Renal pelvis (tissue), 12 donors: ENCODE data around the gene MGST3. TPM values are rescaled to one million over a fixed set of nuclear protein-coding genes. Genes with fewer than 3 reads are reported as not detected.
A peak's percentile ranks its signal among the peaks of the same experiment; 100 is the strongest.
"Not testable (repeated sequence)": the region's sequence is repeated elsewhere in the genome, so short reads cannot be mapped to it uniquely, and the experiment has no call there.

Source experiments
- DNase-seq: peaks from one replicate; pipeline ENCODE4 v3.0.0-alpha.2; 2013
- long read RNA-seq, 16 experiments: transcript quantifications; one replicate each; lab custom pipeline, GENCODE V29; 2026
- polyA plus RNA-seq, 3 donors: library from polyadenylated mRNA; unstranded; fragments of 120-200 nt; gene quantifications; one replicate each; pipeline ENCODE4 v1.2.1, GENCODE V29; 2013; ENCODE audit not compliant: insufficient read length in 3 of 3

MGST3 gene
- polyA plus RNA-seq: 100 to 1,000 TPM; 220 to 232 (median 224) TPM
- long read RNA-seq, donor 1, transcript MGST3-205 (6 exons, 1,015 nt): major isoform, 181 of 225 reads
- long read RNA-seq, donor 1, transcript MGST3-213 (1 exons, 3,101 nt): minor isoform, 5 of 225 reads
- long read RNA-seq, donor 1, partial matches to known transcripts: 19 of 225 reads
- long read RNA-seq, donor 1, other reads (novel, unspliced or antisense): 14 of 225 reads
- long read RNA-seq, donor 2, transcript MGST3-213 (1 exons, 3,101 nt): minor isoform, 5 of 300 reads
- long read RNA-seq, donor 2, transcript MGST3-205 (6 exons, 1,015 nt): major isoform, 243 of 300 reads
- long read RNA-seq, donor 2, partial matches to known transcripts: 31 of 300 reads
- long read RNA-seq, donor 2, other reads (novel, unspliced or antisense): 18 of 300 reads
- long read RNA-seq, donor 3, transcript MGST3-205 (6 exons, 1,015 nt): major isoform, 194 of 251 reads
- long read RNA-seq, donor 3, partial matches to known transcripts: 38 of 251 reads
- long read RNA-seq, donor 3, other reads (novel, unspliced or antisense): 11 of 251 reads
- long read RNA-seq, donor 4, transcript MGST3-205 (6 exons, 1,015 nt): major isoform, 212 of 288 reads
- long read RNA-seq, donor 4, transcript MGST3-213 (1 exons, 3,101 nt): minor isoform, 5 of 288 reads
- long read RNA-seq, donor 4, partial matches to known transcripts: 58 of 288 reads
- long read RNA-seq, donor 4, other reads (novel, unspliced or antisense): 5 of 288 reads
- long read RNA-seq, donor 5, transcript MGST3-205 (6 exons, 1,015 nt): major isoform, 86 of 99 reads
- long read RNA-seq, donor 5, partial matches to known transcripts: 9 of 99 reads
- long read RNA-seq, donor 5, other reads (novel, unspliced or antisense): 0 of 99 reads
- long read RNA-seq, donor 6, transcript MGST3-205 (6 exons, 1,015 nt): major isoform, 132 of 176 reads
- long read RNA-seq, donor 6, transcript MGST3-207 (2 exons, 1,002 nt): minor isoform, 5 of 176 reads
- long read RNA-seq, donor 6, partial matches to known transcripts: 28 of 176 reads
- long read RNA-seq, donor 6, other reads (novel, unspliced or antisense): 0 of 176 reads
- long read RNA-seq, donor 7, transcript MGST3-205 (6 exons, 1,015 nt): major isoform, 179 of 220 reads
- long read RNA-seq, donor 7, partial matches to known transcripts: 27 of 220 reads
- long read RNA-seq, donor 7, other reads (novel, unspliced or antisense): 5 of 220 reads
- long read RNA-seq, donor 8, transcript MGST3-205 (6 exons, 1,015 nt): major isoform, 51 of 65 reads
- long read RNA-seq, donor 8, partial matches to known transcripts: 5 of 65 reads
- long read RNA-seq, donor 8, other reads (novel, unspliced or antisense): 0 of 65 reads
- long read RNA-seq, donor 9, transcript MGST3-211 (2 exons, 772 nt): minor isoform, 7 of 313 reads
- long read RNA-seq, donor 9, transcript MGST3-205 (6 exons, 1,015 nt): major isoform, 228 of 313 reads
- long read RNA-seq, donor 9, transcript MGST3-213 (1 exons, 3,101 nt): minor isoform, 6 of 313 reads
- long read RNA-seq, donor 9, partial matches to known transcripts: 55 of 313 reads
- long read RNA-seq, donor 9, other reads (novel, unspliced or antisense): 10 of 313 reads
- long read RNA-seq, donor 10, transcript MGST3-213 (1 exons, 3,101 nt): minor isoform, 6 of 221 reads
- long read RNA-seq, donor 10, transcript MGST3-207 (2 exons, 1,002 nt): minor isoform, 5 of 221 reads
- long read RNA-seq, donor 10, transcript MGST3-205 (6 exons, 1,015 nt): major isoform, 154 of 221 reads
- long read RNA-seq, donor 10, partial matches to known transcripts: 38 of 221 reads
- long read RNA-seq, donor 10, other reads (novel, unspliced or antisense): 14 of 221 reads
- long read RNA-seq, donor 11, transcript MGST3-205 (6 exons, 1,015 nt): major isoform, 107 of 140 reads
- long read RNA-seq, donor 11, transcript MGST3-211 (2 exons, 772 nt): minor isoform, 5 of 140 reads
- long read RNA-seq, donor 11, partial matches to known transcripts: 22 of 140 reads
- long read RNA-seq, donor 11, other reads (novel, unspliced or antisense): 0 of 140 reads
- long read RNA-seq, donor 12, transcript MGST3-213 (1 exons, 3,101 nt): minor isoform, 8 of 270 reads
- long read RNA-seq, donor 12, transcript MGST3-205 (6 exons, 1,015 nt): major isoform, 207 of 270 reads
- long read RNA-seq, donor 12, transcript MGST3-203 (7 exons, 680 nt): minor isoform, 5 of 270 reads
- long read RNA-seq, donor 12, partial matches to known transcripts: 28 of 270 reads
- long read RNA-seq, donor 12, other reads (novel, unspliced or antisense): 15 of 270 reads
- long read RNA-seq, donor 13, transcript MGST3-205 (6 exons, 1,015 nt): major isoform, 114 of 239 reads
- long read RNA-seq, donor 13, transcript MGST3-211 (2 exons, 772 nt): minor isoform, 6 of 239 reads
- long read RNA-seq, donor 13, partial matches to known transcripts: 81 of 239 reads
- long read RNA-seq, donor 13, other reads (novel, unspliced or antisense): 29 of 239 reads
- long read RNA-seq, donor 14: 0 reads
- long read RNA-seq, donor 15, transcript MGST3-205 (6 exons, 1,015 nt): major isoform, 220 of 281 reads
- long read RNA-seq, donor 15, transcript MGST3-207 (2 exons, 1,002 nt): minor isoform, 6 of 281 reads
- long read RNA-seq, donor 15, transcript MGST3-213 (1 exons, 3,101 nt): minor isoform, 8 of 281 reads
- long read RNA-seq, donor 15, partial matches to known transcripts: 31 of 281 reads
- long read RNA-seq, donor 15, other reads (novel, unspliced or antisense): 9 of 281 reads
- long read RNA-seq, donor 16, transcript MGST3-205 (6 exons, 1,015 nt): major isoform, 253 of 345 reads
- long read RNA-seq, donor 16, partial matches to known transcripts: 64 of 345 reads
- long read RNA-seq, donor 16, other reads (novel, unspliced or antisense): 16 of 345 reads

GRCh38 chr1:165630629-165631341 lies at the start of gene MGST3:
MGST3 (plus strand) TSS chr1:165631234; CDS start chr1:165649848, 18,614 bp downstream.
- peak; percentile 96 for DNase-seq

- DNase-seq: no peak
These were observed 49.1 kb upstream of the MGST3 start for GRCh38 chr1:165581926-165582325.

GRCh38 chr1:165586398-165586797 lies 44.6 kb upstream of the MGST3 start:
- DNase-seq: no peak

- DNase-seq: not testable (repeated sequence)
These were observed 39.6 kb upstream of the MGST3 start for GRCh38 chr1:165591391-165591790.

GRCh38 chr1:165592945-165593823 lies 37.9 kb upstream of the MGST3 start:
- DNase-seq: peak; percentile 70

- no peak for DNase-seq
These were observed 35.6 kb upstream of the MGST3 start for GRCh38 chr1:165595246-165595938.

- DNase-seq: peak; percentile 97
These were observed 33.0 kb upstream of the MGST3 start for GRCh38 chr1:165597883-165598675.

- peak; percentile 7 for DNase-seq
These were observed 32.4 kb upstream of the MGST3 start for GRCh38 chr1:165598676-165599059.

- DNase-seq: no peak
These were observed 30.2 kb upstream of the MGST3 start for GRCh38 chr1:165600793-165601192.

- DNase-seq: no peak
These were observed 27.2 kb upstream of the MGST3 start for GRCh38 chr1:165603810-165604209.

- DNase-seq: no peak
These were observed 25.8 kb upstream of the MGST3 start for GRCh38 chr1:165605246-165605645.

GRCh38 chr1:165606676-165607075 lies 24.4 kb upstream of the MGST3 start:
- DNase-seq: not testable (repeated sequence)

- DNase-seq: no peak
These were observed 20.2 kb upstream of the MGST3 start for GRCh38 chr1:165610866-165611265.

GRCh38 chr1:165612062-165612461 lies 19.0 kb upstream of the MGST3 start:
- no peak for DNase-seq

GRCh38 chr1:165616054-165616612 lies 14.9 kb upstream of the MGST3 start:
- no peak for DNase-seq
